Measurements from ENCODE around the gene SLC52A3.
"Not testable (repeated sequence)": the region's sequence is repeated elsewhere in the genome, so short reads cannot be mapped to it uniquely, and the experiment has no call there.

The SLC52A3 gene

DNA sequence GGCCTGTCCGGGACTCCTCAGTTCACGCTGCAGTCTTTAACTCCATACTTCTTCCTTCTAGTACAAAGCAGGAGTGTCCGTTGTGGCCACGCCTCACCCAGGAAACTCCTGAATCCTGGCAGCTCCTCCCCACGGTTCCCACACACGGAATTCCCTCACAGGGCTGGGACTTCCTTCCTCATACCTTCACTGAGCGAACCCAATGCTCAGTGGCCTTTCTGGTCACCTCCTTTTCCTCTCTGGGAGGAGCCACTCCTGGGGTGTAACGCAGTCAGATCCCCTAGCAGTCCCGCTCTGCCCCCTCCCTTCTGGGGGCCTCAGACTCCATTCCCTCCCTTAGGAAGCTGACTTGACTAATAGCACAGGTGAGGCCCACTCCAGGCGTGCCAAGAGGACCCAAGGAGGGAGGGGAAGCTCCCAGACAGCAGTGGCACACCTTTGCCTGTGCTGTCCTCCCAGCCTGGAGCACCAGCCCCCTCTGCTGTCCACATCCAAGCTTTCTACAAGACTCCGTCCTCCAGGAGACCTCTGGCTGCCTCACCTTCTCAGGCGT lies at the start of gene SLC52A3:
Gene SLC52A3 (minus strand): TSS at position 75 of the 553 bp plus-strand sequence. CDS start 2,726 bp downstream, outside the sequence.
- DNase-seq (ENCODE audit: low read depth in 2 of 2) = no peak

DNA sequence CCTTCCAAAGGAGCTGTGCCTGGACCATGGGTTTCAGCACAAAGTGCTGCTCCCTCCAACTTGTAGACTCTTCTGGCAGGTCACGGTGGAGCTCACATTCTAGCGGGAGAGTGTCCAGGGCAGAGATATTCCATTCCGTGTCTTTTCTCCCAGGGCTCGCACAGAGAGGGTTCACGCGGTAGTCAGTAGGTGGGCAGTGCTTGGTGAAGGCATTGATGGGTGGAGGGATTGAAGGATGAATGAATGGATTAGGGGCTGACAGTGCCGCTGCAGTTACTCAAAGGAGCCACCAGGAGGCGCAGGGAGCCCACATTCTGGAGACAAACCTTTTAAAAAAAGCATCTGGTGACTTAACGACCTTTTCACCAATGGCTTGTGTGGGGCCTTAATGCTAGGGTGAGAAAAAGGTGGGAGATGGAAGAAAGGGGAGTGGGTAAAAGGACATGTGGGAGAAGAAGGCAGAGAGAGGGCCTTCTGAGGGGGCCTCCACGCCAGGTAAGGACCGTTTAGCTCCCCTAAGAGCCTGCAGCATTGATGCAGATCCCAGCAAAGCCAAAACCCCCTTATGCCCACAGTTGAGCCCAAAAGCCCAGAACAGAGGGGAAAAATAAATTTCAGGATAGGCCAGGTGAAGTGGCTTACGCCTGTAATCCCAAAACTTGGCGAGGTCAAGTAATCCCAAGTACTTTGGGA lies 47.8 kb upstream of the SLC52A3 start:
- DNase-seq (ENCODE audit: low read depth in 2 of 2) = peak; percentile 41 to 47

DNA sequence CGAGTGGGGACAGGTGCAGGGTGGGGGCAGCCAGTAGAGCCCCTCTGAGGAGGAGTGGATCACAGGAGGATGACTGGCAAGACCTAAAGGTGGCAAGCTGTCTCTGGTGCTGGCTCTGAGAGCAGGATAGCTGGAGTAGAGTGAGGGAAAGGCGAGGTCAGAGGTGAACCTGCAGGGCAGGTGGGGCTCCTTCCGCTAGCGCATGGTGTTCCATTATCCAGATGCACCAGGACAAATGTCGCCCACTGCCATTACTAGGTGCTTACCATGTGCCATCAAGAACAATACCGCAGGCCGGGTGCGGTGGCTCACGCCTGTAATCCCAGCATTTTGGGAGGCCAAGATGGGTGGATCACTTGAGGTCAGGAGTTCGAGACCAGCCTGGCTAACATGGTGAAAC lies 46.9 kb upstream of the SLC52A3 start:
- no peak for DNase-seq (ENCODE audit: low read depth in 2 of 2)

DNA sequence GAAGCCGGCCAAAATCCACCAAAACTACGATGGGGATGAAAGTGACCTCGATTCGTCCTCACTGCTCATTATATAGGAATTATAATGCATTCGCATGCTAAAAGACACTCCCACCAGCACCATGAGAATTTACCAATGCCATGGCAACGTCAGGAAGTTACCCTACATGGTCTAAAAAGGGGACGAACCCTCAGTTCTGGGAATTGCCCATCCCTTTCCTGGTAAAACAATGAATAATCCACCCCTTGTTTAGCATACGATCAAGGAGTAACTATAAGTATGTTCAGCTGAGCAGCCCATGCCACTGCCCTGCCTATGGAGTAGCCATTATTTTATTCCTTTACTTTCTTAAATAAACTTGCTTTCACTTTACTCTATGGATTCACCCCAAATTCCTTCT lies 45.1 kb upstream of the SLC52A3 start:
- DNase-seq (ENCODE audit: low read depth in 2 of 2) = no peak

DNA sequence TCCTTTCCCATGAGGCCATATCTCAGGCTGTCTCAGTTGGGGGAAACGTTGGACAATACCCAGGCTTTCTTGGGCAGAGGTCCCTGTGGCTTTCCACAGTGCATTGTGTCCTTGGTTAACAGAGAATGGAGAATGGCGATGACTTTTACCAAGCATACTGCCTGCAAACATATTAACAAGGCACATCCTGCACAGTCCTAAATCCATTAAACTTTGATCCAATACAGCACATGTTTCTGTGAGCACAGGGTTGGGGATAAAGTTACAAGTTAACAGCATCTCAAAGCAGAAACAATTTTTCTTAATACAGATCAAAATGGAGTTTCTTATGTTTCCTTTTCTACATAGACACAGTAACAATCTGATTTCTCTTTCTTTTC lies 44.1 kb upstream of the SLC52A3 start:
- not testable (repeated sequence) for DNase-seq (ENCODE audit: low read depth in 2 of 2)

DNA sequence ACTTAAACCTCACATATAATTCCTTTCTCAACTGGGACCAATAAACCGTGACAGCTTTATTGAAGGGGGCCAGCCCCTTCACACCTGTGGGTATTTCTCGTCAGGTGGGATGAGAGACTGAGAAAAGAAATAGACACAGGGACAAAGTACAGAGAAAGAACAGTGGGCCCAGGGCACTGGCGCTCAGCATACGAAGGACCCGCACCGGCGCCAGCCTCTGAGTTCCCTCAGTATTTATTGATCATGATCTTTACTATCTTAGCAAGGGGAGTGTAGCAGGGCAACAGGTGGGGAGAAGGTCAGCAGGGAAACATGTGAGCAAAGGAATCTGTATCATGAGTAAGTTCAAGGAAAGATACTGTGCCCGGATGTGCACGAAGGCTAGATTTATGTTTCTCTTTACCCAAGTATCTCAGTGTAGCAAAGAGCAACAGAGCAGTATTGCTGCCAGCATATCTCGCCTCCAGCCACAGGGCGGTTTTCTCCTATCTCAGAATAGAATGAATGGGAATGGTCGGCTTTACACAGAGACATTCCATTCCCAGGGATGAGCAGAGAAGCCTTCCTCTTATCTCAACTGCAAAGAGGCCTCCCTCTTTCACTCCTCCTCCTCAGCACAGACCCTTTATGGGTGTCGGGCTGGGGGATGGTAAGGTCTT lies 43.6 kb upstream of the SLC52A3 start:
- DNase-seq (ENCODE audit: low read depth in 2 of 2) = not testable (repeated sequence)

DNA sequence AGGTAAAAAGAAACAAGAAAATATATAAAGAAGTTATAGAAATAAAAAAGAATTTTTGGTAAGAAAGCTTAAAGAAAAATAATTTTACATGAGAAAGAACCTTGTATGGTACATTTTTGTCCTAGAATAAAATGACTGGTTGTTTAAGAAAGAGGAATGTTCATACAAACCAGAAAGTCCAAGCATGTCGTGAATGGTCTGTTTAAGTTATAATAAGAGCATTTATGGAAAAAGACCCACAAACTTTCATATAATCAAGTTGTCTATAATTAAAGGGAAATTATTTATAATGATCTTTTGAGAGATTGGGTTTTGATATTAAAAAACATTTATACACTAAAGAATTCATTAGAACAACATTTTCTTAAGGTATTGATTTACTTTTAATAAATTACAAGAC lies 37.4 kb upstream of the SLC52A3 start:
- no peak for DNase-seq (ENCODE audit: low read depth in 2 of 2)

DNA sequence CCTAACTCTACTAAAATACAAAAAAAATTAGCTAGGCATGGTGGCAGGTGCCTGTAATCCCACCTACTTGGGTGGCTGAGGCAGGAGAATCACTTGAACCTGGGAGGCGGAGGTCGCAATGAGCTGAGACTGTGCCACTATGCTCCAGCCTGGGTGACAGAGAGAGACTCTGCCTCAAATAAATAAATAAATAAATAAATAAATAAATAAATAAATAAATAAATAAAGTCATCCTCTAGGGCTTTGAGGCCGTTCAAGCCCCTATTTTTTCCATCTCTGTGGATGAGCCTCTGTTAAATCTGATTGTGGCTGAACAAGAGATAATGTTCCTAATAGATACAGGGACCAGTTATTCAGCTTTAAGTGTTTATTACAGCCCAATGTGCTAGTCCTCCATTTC lies 33.4 kb upstream of the SLC52A3 start:
- no peak for DNase-seq (ENCODE audit: low read depth in 2 of 2)

DNA sequence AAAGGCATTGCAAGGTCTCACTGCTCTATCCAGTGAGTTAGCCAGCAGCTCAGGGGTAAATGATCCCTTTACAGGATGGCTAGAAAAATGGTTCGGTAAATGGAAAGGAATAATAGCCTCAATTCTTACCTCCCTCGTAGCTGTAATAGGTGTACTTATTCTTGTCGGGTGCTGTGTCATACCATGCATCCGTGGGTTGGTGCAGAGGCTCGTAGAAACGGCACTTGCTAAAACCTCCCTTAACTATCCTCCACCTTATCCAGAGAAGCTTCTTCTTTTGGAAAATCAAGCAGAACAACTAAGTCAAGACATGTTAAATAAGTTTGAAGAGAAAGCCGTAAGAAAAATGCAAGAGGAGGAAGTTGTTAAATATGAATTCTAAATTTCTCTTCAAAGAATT lies 31.7 kb upstream of the SLC52A3 start:
- DNase-seq (ENCODE audit: low read depth in 2 of 2) = not testable (repeated sequence)

DNA sequence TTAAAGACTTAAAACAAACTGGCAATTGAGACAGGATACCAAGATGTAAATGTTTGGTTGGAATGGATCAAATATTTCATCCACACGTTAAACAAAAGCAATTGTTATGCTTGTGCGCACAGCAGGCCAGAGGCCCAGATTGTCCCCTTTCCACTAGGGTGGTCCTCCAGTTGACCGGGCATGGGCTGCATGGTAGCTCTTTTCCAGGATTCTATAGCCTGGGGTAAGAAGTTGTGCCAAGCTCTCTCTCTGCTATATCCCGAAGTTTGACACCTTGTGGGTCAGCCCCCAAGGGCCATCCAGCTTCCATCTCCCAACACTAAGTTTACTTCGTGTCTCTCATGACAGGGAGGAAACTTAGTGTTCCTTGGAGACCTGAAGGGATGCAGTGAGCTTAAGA lies 30.4 kb upstream of the SLC52A3 start:
- DNase-seq (ENCODE audit: low read depth in 2 of 2) = not testable (repeated sequence)

DNA sequence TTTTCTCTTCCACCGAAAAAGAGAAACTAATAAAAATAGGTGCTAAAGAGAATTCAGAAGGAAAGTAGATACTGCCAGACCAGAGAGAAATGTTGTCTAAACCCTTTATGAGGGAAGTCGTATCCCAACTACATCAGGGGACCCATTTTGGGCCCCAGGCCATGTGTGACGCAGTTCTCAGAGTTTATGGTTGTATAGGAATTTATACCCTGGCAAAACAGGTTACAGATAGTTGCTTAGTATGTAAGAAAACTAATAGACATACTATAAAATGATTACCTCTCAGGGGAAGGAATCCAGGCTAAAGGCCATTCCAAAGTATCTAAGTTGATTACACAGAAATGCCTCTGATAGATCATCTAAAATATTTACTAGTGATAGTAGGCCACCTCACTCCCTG lies 28.6 kb upstream of the SLC52A3 start:
- no peak for DNase-seq (ENCODE audit: low read depth in 2 of 2)

DNA sequence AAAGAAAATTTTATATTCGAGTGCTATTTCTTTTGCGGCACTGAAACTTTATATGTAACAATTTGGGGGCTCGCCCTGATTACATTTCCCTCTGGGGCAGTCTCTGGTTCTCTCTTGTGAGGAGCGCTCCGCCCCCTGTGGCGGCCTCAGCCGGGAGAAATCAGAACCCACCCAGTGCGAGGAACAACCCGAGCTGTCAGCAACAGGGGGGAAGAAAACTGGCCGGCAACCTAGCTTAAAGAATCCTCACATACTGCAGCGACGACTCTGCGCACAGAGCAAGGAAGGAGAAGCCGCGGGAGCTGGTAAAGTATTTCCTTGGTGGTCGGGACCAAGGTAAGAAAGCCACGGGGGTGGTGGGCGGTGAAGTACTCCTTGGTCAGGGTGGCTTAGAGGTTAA lies 23.9 kb upstream of the SLC52A3 start:
- no peak for DNase-seq (ENCODE audit: low read depth in 2 of 2)

DNA sequence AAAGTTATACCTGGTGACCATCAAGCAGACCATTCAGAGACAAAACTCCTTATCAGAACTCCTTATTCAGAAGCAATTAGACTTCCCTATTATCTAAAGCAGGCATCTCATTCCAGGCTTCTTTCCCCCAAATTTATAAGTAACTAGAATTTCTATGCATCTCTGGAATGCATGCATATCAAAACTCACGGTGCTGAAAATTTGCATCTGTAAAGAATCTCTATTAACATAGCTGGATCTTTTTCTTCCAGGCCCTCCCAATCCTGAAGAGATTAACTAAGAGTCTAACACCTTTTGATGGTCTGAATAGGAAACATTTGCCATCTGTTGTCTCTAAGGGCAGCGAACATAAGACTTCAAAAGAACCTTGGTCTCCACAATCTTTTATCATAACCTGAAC lies 22.8 kb upstream of the SLC52A3 start:
- DNase-seq (ENCODE audit: low read depth in 2 of 2) = no peak

DNA sequence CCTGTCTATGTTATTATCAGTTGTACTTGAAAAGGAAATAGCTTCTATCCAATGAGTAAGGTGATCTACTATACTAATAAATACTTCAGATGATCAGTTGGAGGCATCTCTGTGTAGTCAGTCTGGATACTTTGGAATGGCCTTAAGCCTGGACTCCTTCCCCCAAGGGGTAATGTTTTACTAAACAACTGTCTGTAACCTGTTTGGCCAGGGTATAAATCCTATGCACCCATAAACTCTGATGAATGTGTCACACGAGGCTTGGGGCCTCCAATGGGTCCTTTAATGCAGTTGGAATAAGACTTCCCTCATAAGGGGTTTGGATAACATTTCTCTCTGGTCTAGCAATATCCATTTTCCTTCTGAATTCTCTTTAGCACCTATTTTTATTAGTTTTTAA lies 19.5 kb upstream of the SLC52A3 start:
- no peak for DNase-seq (ENCODE audit: low read depth in 2 of 2)

DNA sequence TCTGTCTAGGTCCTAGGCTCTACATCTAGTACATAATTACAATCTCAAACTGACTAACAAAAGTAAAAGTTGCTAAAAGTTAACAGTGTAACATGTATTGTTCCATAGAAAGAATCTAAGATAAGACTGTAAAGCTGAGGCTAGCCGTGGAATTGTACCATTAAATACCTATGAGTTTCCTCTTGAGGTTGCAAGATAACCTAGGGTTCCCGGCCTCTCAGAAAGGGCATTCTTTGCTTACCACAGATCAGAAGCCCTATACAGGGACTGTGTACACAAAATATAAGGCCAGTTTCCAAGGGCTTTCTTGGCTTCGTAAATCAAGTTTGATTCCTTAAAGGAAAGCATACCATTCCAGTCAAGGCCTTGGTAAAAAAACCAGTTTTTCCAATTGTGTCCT lies 11.5 kb upstream of the SLC52A3 start:
- no peak for DNase-seq (ENCODE audit: low read depth in 2 of 2)

DNA sequence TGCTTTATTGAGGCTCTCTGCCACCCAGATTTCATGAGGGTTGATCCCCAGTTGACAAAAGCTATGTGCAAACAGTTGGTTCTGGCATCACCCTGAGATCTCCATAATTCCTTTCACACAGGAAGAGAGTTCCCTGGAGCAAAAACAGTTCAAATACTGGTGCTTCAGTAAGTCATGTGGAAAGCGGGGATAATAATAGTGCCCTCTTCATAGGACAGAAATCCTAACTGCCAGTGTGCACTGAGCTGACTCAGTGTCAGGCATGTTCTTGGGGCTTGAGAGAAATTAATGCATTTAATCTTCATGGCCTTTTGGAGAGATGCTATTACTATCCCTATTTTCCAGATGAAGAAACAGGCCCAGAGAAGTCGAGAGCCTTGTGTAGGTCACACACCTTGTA lies 7.9 kb upstream of the SLC52A3 start:
- no peak for DNase-seq (ENCODE audit: low read depth in 2 of 2)

DNA sequence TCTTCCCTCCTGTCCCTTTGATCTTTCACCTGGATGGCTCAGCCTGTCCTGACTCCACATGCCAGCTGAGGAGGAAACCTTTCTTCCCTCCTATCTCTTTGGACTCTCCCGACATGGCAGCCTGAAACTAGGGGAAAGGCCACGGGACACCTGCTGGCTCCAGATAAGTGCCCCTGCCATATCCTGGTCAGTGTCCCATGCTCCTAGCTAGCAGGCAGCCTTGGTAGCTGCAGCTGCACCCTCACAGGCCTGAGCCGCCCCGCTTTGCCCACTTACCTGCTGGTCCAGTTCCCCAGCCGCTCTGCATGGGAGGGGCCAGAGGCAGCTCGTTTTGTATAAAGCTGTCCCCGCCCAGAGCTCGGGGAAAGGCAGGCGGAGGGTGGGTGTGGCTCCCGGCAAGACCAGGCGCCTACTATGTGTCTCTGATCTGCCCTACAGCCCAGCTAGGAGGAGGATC lies 7.4 kb upstream of the SLC52A3 start:
- DNase-seq (ENCODE audit: low read depth in 2 of 2) = no peak

DNA sequence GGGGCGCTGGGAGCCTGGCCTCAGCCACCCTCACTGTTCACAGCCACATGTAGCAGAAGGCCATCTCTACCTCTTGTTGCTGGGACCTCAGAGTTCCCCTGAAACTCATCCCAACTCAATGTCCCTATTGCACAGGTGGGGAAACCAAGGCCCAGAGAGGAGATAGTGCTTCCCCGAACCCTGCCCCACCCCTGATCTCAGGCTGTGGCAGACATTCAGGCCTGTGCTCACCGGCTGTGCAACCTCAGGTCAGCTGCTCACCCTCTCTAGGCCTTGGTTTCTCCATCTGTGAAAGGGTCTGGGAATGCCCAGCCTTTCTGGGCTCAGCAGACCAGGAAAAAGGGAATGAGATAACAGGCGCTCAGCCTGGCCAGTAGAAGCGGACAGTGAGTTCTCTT lies 6.4 kb upstream of the SLC52A3 start:
- DNase-seq (ENCODE audit: low read depth in 2 of 2) = no peak

DNA sequence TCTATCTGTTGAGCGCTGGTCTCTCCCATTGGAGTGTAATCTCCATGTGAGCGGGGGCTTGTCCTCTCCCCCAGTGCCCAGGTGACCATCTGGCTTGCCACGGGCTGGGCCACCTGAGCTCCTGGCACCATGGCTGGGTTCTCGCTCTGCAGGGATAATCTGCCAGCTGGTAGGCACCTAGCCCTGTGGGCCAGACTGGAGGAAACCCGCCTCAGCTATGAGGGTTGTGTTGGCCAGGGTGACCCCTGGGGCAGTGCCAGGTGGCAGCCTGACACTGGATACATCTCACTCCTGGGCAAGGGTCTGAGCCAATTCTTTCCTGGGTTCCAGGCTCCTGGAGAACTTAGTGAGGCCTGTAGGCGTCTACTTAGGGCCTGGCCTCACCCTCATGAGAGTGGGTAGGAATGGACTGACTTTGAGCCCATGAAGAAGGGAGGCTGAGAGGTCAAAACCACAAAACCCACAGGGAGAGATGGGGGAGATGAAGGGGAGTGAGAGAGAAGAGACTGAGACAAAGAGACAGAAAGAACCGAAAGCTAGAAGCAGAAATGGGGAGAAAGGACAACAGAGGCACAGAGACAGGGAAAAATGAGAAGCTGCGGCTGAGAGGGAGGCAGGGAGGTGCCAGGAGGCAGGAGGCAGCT lies 5.8 kb upstream of the SLC52A3 start:
- DNase-seq (ENCODE audit: low read depth in 2 of 2) = no peak

DNA sequence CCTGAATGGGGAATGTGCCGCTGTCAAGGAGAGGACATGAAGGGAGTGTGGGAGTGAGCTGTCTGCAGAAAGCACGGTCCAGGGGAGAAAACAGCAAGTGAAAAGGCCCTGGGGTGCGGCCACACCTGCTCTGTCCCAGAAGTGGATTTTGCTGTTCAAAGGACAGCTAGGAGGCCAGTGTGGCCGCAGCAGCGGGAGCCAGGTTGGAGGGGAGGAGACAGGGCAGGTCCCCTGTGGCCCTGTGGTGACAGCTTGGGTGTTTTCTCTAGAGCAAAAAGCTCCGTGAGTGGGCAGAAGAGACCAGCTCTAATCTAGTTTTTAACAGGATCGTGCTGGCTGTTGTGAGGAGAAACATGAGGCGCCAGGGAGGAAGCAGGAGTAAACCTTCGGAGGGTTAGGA lies 4.5 kb upstream of the SLC52A3 start:
- DNase-seq (ENCODE audit: low read depth in 2 of 2) = no peak

DNA sequence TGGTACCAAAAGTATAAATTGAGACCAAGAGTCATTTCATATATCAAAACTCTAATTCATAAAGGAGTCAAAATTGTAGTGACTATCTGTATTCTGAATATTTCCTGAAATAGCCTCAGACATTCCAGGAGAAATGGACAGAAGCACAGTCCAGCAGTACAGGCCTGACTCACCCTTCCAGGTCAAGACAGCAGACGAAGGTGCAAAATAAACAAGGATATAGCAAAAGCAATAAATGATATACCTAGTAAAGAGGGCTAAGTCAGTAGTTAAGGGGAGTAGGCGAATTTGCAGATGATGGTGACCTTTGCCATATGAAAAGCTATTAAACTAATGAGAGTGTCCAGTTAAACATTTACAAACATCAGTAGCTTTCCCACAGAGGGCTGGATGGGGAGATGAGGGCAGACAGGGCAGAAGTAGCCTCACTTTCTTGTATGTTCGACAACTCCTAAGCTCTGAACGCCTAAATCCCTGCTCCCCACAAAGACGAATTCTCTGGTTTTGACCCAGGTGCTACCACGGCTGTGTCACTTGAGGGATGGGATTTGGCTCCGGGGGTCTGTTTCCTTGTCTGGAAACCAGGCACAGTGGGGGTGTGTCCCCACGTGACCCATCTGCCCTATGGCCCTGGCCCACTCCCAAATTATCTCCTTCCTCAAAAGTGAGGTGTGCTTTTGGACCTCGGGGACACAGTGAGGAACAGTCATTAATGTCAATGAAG lies 3.6 kb upstream of the SLC52A3 start:
- DNase-seq (ENCODE audit: low read depth in 2 of 2) = no peak

DNA sequence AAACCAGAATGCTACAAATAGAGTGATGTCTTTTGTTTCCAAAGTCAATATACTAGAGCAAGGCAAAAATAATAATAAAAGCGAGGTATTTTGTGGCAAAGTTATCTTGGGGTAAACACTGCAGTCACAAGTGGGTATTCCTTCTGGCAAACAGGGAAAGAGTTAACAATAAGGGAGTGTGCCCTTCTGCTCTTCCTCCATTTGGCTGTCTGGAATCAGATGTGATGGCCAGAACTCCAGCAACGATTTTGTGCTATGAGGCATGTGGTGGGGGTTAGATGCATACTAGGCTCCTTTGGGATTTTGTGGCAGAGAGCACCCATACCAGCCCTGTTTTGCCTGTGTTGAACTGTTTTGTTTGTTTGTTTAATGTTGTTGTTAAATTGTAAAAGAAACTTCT lies 2.4 kb upstream of the SLC52A3 start:
- no peak for DNase-seq (ENCODE audit: low read depth in 2 of 2)

All from stimulated activated CD8-positive, alpha-beta memory T cell treated with anti-CD3 and anti-CD28 coated beads, Interleukin-7, amount 100 ng/mL, for 4 hours (primary cell).